ENCODE measurements around the gene NPB. TPM values are rescaled to one million over a fixed set of nuclear protein-coding genes. Genes with fewer than 3 reads are reported as not detected.

The NPB gene
- polyA plus RNA-seq, 1 donor (not counting 4 experiments of a cell fraction or from before 2014, with no cell fraction given) = not detected

- H3K79me2 ChIP-seq (ENCODE audit: control insufficient read depth, insufficient read depth, low read length) = peaks cover 27% of the 10 kb centered on the region
- peak within 1 kb of the TSS; percentile 94 for H3K27ac ChIP-seq (ENCODE audit: control insufficient read depth, insufficient read depth, low read length)
- peaks cover 30% of the 10 kb centered on the region for H3K4me1 ChIP-seq (ENCODE audit: control insufficient read depth, extremely low read depth, insufficient read depth, low read length)
- peak within 1 kb of the TSS; percentile 79 to 94 (median 91) for H3K4me3 ChIP-seq (ENCODE audit: control insufficient read depth in 2 of 3, extremely low read depth in 1 of 3, insufficient read depth in 2 of 3, low read depth in 1 of 3, low read length in 3 of 3)
- H3K36me3 ChIP-seq (ENCODE audit: control insufficient read depth in 2 of 2, extremely low read depth in 1 of 2, insufficient read depth in 2 of 2, low read length in 2 of 2) = peaks cover 6 to 16% of the 10 kb centered on the region in 2 experiments
- H2AFZ ChIP-seq (ENCODE audit: control insufficient read depth, low read length) = peak within 1 kb of the TSS; percentile 88
- no peaks in the 10 kb centered on the region for H3K27me3 ChIP-seq (ENCODE audit: control insufficient read depth, extremely low read depth, insufficient read depth, low read length)
- H3K9me1 ChIP-seq (ENCODE audit: control insufficient read depth, extremely low read depth, insufficient read depth, low read length) = peaks cover 3% of the 10 kb centered on the region
- DNase-seq (ENCODE audit: low read depth, low spot score) (no peak), FAIRE-seq (no peak)
- H3K4me2 ChIP-seq (ENCODE audit: control insufficient read depth, extremely low read depth, insufficient read depth, low read depth, low read length) = peak within 1 kb of the TSS; percentile 94
- dilution Hi-C loops (cut with MboI; ENCODE audit: extremely low pct_ligation_motif_present, low sequenced_read_pairs) = no loop called here
- H3K9ac ChIP-seq (ENCODE audit: control insufficient read depth, extremely low read depth, insufficient read depth, low read length) = peak within 1 kb of the TSS; percentile 97
- TF ChIP-seq EZH2 (IDR thresholded peaks at IDR 0.05; ENCODE audit: low read length) = no peak
- no peaks in the 10 kb centered on the region for H3K9me3 ChIP-seq (ENCODE audit: control insufficient read depth, low read depth, low read length)
- peaks cover 8% of the 10 kb centered on the region for H4K20me1 ChIP-seq (ENCODE audit: control insufficient read depth, extremely low read depth, insufficient read depth, low read length)
Measured at GRCh38 chr17:81870981-81871386, 31.1 kb upstream of the NPB start, which contains the start of gene ARHGDIA. TSS of gene ARHGDIA (minus strand) at chr17:81871337. CDS start at chr17:81869930, 1,407 bp downstream.

DNA sequence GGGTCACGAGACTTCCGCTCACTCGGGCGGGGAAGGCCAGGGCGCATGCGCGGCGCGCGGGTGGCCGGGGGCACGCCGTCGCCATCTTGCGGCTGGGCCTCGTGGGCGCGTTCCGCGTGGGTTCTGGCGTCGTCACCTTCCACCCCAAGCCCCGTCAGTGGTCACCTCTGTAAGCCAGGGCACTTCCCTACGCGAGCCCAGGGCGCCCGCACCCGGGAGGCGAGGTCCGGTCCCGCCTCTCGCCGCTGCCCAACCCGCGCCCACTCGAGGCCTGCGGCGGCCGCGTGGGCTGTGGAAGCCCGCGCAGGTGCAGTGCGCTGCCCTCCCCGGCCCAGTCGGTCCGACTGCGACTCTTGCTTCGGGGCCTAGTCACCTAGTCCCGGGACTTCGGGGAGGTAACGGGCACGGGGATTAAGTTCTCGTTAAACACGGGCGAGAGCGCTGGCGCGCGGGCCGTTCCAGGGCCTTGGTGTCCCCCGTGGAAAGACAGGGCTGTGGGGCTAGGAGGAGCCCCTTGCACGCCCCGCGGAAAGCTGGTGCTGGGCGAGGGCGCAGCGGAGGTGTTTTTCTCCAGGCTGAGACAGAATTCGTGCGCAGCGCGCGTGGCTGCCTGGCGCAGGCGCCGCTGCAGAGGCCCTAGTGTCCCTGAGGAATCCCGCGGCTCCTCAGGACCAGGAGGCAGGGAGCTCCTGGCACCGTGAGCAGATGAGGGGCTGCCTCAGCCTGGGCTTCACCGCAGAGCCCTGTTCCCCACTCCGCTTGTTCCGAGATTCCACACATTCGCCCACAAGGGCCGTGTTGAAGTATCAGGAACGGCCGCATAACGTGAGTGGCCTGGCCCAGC is 30.4 kb upstream of the NPB start:
- no peaks in the 10 kb centered on the region for H3K27me3 ChIP-seq (ENCODE audit: control insufficient read depth, extremely low read depth, insufficient read depth, low read length)
- peak overlapping the region; percentile 97 for H3K9ac ChIP-seq (ENCODE audit: control insufficient read depth, extremely low read depth, insufficient read depth, low read length)
- no peak for TF ChIP-seq EZH2 (IDR thresholded peaks at IDR 0.05; ENCODE audit: low read length)
- TF ChIP-seq, protein P1, sequence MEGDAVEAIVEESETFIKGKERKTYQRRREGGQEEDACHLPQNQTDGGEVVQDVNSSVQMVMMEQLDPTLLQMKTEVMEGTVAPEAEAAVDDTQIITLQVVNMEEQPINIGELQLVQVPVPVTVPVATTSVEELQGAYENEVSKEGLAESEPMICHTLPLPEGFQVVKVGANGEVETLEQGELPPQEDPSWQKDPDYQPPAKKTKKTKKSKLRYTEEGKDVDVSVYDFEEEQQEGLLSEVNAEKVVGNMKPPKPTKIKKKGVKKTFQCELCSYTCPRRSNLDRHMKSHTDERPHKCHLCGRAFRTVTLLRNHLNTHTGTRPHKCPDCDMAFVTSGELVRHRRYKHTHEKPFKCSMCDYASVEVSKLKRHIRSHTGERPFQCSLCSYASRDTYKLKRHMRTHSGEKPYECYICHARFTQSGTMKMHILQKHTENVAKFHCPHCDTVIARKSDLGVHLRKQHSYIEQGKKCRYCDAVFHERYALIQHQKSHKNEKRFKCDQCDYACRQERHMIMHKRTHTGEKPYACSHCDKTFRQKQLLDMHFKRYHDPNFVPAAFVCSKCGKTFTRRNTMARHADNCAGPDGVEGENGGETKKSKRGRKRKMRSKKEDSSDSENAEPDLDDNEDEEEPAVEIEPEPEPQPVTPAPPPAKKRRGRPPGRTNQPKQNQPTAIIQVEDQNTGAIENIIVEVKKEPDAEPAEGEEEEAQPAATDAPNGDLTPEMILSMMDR (optimal IDR thresholded peaks at IDR 0.05 in 1 of 3, IDR thresholded peaks at IDR 0.05 in 1 of 3, conservative IDR thresholded peaks at IDR 0.05 in 1 of 3; ENCODE audit: extremely low read depth in 1 of 3, insufficient read depth in 2 of 3, low read length in 3 of 3) = peak in 2 of 3 experiments; percentile 15 to 59
- H3K27ac ChIP-seq (ENCODE audit: control insufficient read depth, insufficient read depth, low read length) = peak overlapping the region; percentile 94
- H3K4me2 ChIP-seq (ENCODE audit: control insufficient read depth, extremely low read depth, insufficient read depth, low read depth, low read length) = peak overlapping the region; percentile 91
- peaks cover 8% of the 10 kb centered on the region for H4K20me1 ChIP-seq (ENCODE audit: control insufficient read depth, extremely low read depth, insufficient read depth, low read length)
- H3K9me3 ChIP-seq (ENCODE audit: control insufficient read depth, low read depth, low read length) = no peaks in the 10 kb centered on the region
- H3K4me1 ChIP-seq (ENCODE audit: control insufficient read depth, extremely low read depth, insufficient read depth, low read length) = peaks cover 30% of the 10 kb centered on the region
- FAIRE-seq (no peak), DNase-seq (ENCODE audit: low read depth, low spot score) (no peak)
- peak overlapping the region; percentile 88 for H2AFZ ChIP-seq (ENCODE audit: control insufficient read depth, low read length)
- dilution Hi-C loops (cut with MboI; ENCODE audit: extremely low pct_ligation_motif_present, low sequenced_read_pairs) = no loop called here
- H3K36me3 ChIP-seq (ENCODE audit: control insufficient read depth in 2 of 2, extremely low read depth in 1 of 2, insufficient read depth in 2 of 2, low read length in 2 of 2) = peaks cover 4 to 19% of the 10 kb centered on the region in 2 experiments
- peaks cover 27% of the 10 kb centered on the region for H3K79me2 ChIP-seq (ENCODE audit: control insufficient read depth, insufficient read depth, low read length)
- H3K9me1 ChIP-seq (ENCODE audit: control insufficient read depth, extremely low read depth, insufficient read depth, low read length) = peaks cover 3% of the 10 kb centered on the region
- peak overlapping the region; percentile 41 to 75 (median 67) for H3K4me3 ChIP-seq (ENCODE audit: control insufficient read depth in 2 of 3, extremely low read depth in 1 of 3, insufficient read depth in 2 of 3, low read depth in 1 of 3, low read length in 3 of 3)
